GM13976 (cell line): ENCODE measurements around the gene RC3H2.

Source experiments
- DNase-seq: peaks from one replicate; pipeline ENCODE4 v3.0.0; 2012; ENCODE audit warnings: low spot score
- CTCF ChIP-seq: IDR thresholded peaks from 2 replicates; pipeline ENCODE4 v1.5.1; 2012; ENCODE audit warnings: borderline replicate concordance, mild to moderate bottlenecking; ENCODE audit not compliant: insufficient read depth; ENCODE audit errors: extremely low read depth, missing control alignments, control extremely low read depth
- in situ Hi-C: fragments of 300-500 bp; cut with MboI; formaldehyde crosslinking; loops from one replicate; pipeline ENCODE4 v1.12.0; 2022; ENCODE audit warnings: low sequenced_read_pairs, mixed read lengths, inconsistent platforms; ENCODE audit not compliant: unreplicated experiment

RC3H2 gene

GRCh38 chr9:122948313-122948712 is 43.2 kb upstream of the RC3H2 start:
- in situ Hi-C loops = no loop called here
- TF ChIP-seq CTCF = no peak
- DNase-seq = no peak

GRCh38 chr9:122946461-122947005 is 41.4 kb upstream of the RC3H2 start:
- DNase-seq = no peak
- no peak for TF ChIP-seq CTCF
- in situ Hi-C loops = no loop called here

GRCh38 chr9:122944960-122945888 is 40.1 kb upstream of the RC3H2 start:
- no peak for TF ChIP-seq CTCF
- no peak for DNase-seq
- in situ Hi-C loops = no loop called here

GRCh38 chr9:122941582-122942234 is 36.5 kb upstream of the RC3H2 start:
- DNase-seq = peak; percentile 25
- TF ChIP-seq CTCF = no peak
- in situ Hi-C loops = no loop called here

GRCh38 chr9:122940749-122941581 is 35.8 kb upstream of the RC3H2 start, which contains the start of gene RABGAP1:
RABGAP1 (plus strand) TSS chr9:122941020; CDS start chr9:122957060, 16,040 bp downstream.
- no peak for TF ChIP-seq CTCF
- in situ Hi-C loops = no loop called here
- DNase-seq = peak; percentile 99

GRCh38 chr9:122940454-122940748 is 35.2 kb upstream of the RC3H2 start:
- TF ChIP-seq CTCF = no peak
- in situ Hi-C loops = no loop called here
- DNase-seq = no peak
